ENCODE measurements around the gene RBMS3.
"Not testable (repeated sequence)": the region's sequence is repeated elsewhere in the genome, so short reads cannot be mapped to it uniquely, and the experiment has no call there.

Gene RBMS3

DNA sequence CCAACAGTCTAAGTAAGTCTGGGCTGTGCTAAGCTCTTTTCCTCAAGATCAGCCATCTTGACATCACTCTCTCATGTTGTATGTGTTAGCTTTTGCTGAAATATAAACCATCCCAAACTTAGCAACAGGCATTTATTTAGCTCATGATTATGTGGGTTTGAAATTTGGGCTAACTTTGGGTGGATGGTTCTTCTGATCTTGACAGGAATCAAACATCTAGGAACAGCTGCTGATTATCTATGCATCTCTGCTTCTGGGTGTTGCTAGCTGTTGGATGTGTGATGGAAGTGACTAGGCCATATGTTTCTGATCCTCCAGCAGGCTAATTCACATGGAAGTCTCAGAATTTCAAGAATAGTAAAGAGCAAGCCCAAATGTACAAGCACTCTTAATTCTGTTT, 710.3 kb downstream of the RBMS3 start:
- no peak for DNase-seq

DNA sequence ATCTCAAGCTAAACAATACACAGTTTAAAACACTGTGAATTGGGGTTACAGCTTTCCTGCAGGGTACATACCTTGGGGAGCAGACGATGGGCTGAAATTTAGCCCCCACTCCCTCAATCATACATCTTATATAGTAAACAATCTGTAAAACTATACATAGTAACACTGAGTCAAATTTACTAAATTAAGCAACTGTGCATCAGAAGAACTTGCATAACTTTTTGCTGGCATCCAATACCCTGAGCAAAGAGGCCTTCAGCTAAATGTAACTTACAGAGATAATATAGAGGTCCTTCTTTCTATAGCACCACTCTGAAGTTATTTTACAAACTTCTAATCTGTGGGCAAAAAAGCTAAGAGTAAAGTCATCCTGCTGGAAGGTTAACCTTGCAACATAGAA, 721.9 kb downstream of the RBMS3 start:
- no peak for DNase-seq

DNA sequence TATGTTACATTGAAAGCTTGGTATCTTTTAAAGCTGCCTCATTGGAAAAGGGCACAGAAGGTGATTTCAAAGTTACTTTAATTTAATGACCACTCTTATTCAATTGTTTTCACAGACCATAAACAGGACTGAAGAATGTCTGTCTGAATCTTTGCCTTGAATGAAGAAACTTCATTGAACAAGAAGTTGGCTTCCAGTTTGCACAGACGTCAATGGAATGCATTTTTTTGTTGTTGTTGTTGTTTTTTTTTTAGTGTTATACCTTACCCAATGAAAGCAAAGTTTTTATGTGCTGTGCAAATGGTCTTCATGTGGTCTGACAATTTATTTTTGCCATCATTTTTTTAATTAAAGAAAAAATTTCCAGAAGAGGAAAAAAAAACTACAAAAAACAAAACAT, 722.9 kb downstream of the RBMS3 start:
- no peak for DNase-seq

DNA sequence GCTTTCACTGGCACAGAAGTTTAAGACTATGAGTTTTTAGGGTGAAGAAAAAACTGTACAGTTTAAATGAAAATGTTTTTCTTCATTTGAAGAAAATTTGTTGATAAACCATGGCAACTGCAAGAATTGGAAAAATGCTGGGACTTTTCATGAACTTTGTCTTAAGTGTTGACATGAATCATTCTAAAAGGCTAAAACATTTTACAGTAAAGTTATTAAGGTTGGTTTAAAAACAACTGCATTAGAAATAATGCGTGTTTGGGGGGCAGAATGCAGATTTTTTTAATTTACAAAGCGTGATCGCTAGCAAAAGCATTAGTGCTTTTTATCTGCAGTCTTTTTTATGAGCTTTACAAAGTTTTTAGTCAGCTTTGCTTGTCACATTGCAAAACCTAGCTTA, 723.6 kb downstream of the RBMS3 start:
- DNase-seq: no peak

DNA sequence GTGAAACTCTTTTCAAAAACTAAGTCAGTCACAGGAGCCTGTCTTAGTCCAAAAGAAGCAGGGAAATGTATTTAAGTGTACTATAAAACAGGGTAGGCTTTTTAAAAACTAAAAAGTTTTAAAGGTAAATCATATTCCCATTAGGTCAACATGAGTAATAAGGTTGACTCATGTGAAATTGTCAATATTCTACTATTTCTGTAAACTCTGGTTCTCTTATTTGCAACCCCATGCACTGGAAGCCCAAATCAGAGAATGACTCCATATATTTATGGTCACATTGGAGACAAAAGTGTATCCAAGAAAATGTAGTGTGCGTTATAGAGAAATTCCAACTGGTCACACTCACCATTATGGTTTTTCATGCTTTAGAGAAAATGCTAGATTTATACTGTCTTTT, 725.2 kb downstream of the RBMS3 start:
- DNase-seq: no peak

DNA sequence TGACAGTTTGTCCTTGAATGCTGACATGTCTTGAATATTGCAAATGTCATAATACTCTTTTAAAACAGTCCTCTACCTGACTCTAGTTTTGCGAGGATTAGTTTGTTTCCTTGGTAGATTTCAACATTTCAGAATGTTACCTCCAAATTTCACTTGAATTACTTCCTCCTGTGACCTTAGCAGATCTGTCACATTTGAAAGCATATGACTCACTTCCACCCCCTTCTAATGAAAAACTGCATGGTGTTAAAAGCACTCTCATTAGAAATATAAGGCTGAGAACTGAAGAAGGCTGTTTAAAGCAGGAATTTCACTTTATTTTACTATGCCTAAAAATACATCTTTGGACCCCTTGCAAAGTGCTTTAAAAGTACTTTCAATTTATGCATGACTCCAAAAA, 726.8 kb downstream of the RBMS3 start:
- DNase-seq: no peak

DNA sequence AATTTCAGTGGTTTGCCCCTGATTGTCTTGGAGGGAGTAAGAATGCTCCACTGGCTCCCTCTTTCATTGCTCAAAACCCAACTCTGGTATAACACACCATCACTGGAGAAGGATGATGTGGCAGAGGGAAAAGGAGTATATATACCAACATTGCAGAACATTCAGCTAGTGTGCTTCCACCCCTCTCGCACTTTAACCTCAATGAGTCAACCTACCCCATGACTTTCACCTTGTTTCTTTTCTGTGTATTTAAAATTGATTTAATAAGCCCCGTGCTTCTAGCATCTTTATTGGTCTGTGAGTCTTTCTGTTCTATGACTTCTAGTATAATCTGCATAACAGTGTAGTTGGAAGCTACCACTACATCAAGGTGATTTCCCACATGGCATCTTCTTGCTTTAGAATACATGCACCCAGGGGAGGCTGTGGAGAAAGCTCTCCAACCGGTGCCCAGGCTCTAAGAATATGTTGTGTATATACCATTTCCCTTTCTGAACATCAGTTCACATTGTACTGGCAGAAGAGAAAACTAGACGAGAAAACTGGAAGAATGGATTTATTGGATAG, 730.4 kb downstream of the RBMS3 start:
- DNase-seq: no peak

DNA sequence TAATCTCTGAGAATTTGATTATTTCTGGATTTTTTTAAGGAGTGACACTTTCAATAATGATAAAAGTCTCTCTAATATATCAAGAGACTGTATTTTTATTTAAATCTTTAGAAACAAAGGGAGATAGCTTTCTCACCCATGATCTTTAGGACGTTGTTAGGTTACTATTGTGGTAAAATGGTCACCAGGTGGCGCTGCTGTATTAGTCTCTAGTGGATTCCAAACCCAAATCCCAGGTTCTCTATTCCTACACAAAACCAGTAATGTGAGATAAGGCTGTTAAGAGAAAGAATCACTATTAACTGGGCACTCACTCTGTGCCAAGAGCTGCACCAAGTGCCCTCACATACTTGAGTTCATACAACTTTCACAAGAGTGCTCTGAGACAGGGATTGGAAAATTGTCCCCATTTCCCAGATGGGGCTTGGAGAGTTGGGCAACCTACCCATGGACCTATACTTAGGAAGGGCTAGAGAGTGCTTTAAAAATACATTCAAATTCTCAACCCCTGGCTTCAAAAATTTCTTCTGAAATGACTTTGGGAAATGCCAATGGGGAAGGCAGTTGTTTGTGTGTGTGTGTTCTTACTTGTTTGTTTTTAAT, 732.2 kb downstream of the RBMS3 start:
- DNase-seq: no peak

DNA sequence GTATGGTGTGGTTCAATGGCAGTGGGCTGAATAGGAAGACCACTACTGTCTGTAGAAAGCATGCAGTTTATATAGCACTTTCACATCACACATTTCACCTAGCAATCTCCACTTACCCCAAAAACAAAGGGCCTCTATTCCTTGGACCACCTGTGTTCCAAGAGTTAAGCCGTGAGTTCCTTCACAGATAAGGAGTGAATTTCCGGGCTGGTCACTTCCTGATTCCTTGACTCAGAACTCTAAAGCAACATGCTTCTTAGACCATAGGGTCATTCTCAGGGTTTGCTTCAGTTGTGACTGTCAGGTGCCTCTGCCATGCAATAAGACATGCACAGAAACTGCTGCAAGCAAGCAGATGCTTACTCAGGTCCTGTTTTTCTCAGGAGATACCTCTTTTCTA, 737.0 kb downstream of the RBMS3 start:
- no peak for DNase-seq

DNA sequence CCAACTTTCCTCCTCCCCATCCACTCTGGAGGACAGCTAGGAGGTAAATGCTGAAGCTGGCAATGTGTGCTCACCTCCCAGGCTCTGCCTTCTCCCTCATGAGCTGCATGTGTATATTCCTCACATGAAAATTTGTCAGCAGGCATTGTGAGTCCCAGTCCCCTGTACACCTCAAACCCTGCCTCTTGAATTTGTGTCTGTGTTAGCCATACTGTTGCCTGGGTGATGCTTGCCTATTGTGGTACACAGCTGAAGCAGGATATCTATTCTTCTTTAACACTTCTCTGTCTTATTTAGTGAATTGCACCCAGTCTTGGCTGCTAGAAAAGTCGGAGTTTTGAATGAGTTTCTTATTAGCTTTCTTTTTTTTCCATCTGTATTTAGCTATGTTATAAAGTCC, 739.5 kb downstream of the RBMS3 start:
- no peak for DNase-seq

DNA sequence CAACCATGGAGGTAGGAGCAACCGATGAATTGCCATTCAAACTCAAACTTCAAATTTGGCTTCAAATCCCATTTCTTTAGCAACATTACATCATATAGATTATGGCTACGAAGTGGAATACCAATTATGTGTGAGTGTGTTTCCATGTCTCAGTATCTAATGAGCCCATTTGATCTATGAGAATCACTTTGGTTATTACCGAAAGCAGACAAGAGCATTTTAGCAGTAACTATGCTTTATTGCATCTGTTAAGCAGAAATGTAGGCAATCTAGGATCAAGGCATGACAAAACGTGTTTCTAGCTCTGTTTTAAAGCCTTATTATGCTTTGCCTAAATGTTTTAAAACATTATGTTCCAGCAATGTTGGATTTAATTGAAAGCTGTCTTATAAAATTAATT, 743.6 kb downstream of the RBMS3 start:
- no peak for DNase-seq

DNA sequence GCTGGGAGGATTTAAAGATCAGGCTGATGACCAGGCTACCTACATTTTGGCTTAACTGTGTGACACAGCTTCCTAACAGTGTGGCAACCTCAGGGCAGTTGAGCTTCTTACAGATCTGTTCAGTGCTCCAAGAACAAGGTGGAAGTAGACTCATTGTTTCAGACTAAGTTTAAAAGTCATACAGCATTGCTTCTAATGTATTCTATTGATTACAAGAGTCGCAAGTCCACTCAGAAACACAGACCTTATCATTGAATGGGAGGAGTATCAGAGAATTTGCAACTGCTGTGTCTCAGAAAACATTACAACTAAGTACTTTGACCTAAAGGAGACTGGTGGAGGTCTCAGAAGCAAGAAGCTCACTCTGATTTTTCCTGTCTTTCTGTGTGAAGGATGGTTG, 746.0 kb downstream of the RBMS3 start:
- DNase-seq: no peak

DNA sequence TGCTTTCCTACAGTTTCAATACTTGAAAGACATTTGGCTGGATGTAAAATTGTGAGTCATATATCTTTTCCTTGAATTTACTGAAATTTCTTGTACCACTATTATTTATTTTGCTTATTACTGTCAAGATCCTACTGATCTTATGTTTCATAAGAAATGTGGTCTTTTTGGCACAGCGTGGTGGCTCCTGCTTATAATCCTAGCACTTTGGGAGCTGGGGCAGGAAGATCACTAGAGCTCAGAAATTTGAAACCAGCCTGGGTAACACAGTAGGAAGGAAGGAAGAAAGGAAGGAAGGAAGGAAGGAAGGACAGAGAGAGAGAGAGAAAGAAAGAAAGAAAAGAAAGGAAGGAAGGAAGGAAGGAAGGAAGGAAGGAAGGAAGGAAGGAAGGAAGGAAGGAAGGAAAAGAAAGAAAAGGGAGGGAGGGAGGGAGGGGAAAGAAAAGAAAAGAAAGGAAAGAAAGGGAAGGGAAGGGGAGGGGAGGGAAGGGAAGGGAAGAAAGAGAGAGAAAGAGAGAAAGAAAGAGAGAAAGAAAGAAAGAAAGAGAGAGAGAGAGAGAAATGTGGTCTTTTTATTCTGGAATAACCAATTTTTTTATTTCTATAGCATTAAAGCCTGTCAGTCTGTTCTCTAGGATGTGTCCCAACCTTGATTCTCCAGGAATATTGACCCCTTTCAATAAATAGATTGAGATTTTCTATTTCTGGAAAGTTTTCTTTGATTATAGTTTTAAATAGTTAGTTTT, 753.5 kb downstream of the RBMS3 start:
- DNase-seq: no peak

DNA sequence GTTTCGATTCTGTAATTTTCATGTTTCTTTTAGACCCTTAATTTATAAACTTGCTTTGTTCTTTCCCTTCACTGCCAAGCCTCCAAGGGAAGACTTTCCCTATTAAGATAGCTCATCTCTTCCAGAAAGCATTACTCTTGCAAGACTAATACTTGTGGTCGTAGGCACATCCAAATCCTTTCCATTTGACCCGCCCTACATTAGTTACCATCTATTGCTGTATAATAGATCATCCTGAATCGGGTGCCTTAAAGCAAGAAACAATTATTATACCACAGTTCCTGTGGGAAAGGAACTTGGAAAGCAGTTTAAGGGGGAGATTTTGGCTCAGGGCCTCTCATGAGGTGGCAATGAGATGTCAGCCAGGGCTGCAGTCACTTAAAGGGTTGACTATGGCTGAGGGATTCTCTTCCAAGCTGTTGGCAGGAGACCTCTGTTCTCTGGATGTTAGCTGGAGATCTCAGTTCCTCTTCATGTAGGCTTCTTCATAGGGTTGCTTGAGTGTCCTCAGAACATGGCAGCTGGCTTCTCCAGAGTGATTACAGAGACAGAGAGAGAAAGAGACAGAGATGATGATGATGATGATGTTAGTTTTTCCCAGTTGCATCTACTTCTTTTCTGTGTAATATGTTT, 755.2 kb downstream of the RBMS3 start:
- no peak for DNase-seq

DNA sequence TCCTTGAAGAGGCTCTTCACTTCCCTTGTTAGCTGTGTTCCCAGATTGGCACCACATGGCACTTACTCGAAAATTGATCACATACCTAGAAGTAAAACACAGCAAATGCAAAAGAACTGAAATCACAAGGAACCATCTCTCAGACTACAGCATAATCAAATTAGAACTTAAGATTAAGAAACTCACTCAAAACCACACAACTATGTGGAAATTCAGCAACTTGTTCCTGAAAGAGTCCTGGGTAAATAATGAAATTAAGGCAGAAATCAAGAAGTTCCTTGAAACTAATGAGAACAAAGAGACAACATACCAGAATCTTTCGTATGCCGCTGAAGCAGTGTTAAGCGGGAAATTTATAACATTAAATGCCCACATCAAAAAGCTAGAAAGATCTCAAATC, 759.3 kb downstream of the RBMS3 start:
- DNase-seq: no peak

DNA sequence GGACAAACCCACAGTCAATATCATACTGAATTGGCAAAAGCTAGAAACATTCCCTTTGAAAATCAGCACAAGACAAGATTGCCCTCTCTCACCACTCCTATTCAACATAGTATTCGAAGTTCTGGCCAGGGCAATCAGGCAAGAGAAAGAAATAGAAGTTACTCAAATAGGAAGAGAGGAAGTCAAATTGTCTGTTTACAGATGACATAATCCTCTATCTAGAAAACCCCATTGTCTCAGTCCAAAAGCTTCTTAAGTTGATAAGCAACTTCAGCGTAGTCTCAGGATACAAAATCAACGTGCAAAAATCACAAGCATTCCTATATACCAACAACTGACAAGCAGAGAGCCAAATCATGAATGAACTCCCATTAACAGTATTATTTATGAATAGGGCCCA, 760.6 kb downstream of the RBMS3 start:
- DNase-seq: not testable (repeated sequence)

DNA sequence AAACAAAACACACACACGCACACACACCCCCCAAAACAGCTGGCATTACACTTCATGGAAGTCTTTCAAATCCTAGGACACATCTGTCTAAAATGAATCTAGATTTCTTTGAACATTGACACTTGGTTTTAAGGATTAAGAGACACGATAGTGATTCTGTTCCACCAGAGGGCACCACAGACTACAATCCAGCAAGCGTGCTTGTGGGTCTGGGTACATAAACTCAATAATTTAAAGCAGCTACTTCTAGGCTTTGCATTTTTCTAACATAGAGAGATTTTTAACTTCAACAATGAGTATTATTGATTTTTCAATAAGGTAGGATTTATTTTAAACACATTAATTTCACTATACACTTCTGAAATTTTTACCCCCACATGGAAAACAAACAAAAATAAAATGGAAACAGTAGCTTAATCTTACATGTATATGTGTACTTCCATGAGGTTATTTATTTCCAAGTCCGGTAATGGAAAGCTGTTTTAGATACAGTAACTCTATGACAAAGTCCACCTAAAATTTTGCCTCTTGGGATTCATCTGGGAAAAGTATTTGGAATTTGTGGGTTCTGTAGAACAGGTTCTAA, 761.5 kb downstream of the RBMS3 start:
- no peak for DNase-seq

DNA sequence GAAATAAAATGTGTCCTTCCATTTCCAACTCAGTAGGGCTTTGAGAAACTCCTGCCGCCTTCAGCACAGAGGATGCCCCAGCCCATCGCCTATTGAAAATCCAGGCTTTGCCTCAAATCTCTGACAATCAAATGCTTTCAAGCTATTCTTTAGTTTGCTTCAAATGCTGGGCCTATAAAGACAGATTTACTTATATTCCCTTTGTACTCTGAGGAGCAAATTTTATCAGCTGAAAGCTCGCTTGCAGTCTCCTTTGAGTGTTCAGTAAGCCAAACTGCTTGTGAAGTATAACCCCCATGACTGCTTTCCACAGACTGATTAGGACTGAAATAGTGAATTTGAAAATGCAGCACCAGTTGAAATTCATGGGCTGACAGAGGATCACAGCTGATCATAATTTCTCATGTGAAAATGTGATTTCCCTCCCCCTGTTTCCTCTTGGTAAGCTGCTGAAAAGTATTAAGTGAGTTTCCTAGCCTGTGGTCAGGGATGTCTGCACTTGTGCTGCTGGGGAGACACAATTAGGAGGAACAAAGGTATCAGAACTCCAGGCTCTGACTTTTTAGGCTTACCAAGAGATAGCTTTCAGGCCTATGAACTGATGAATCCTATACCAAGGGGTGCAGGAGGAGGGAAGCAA, 762.2 kb downstream of the RBMS3 start:
- no peak for DNase-seq

DNA sequence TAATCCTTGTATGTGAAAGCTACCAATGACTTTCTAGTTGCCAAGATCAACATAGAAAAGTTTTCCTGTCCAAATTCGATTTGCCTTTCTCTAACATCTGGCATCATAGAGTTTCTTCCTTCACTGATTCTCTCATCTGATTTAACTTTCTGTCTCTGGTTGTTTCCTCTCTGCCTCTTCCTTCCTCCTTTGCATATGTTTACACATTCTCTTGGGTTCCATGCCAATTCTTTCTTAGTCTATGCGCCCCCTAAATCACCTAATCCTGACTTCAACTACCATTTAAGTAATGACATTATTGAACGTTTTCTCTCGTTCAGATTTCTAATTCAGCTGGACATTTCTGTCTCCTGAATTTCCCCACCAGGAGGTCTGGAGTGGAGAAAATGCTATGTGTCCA, 763.6 kb downstream of the RBMS3 start:
- no peak for DNase-seq

DNA sequence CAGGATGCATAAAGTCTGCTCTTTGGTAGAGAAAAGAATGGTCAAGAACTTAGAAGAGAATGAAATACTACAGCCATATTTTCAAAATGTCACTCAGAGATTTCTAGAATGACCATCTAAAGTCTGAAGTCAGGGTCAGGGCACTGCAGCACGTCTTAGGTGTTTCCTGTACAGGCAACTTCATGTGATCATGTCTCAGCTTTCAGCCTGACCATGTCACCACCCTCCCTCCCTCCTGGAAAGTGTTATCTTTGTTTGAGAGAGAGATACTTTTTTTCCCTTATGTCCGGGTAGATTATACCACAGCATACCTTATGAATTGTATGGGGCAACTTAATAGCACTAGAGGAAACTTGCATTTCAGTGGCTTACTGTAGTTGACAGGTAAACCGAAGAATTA, 767.6 kb downstream of the RBMS3 start:
- no peak for DNase-seq

DNA sequence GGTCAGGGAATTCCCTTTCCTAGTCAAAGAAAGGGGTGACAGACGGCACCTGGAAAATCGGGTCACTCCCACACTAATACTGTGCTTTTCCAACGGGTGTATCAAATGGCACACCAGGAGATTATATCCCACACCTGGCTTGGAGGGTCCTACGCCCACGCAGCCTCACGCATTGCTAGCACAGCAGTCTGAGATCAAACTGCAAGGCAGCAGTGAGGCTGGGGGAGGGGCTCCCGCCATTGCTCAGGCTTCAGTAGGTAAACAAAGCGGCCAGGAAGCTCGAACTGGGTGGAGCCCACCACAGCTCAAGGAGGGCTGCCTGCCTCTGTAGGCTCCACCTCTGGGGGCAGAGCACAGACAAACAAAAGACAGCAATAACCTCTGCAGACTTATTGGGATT, 769.2 kb downstream of the RBMS3 start:
- not testable (repeated sequence) for DNase-seq

DNA sequence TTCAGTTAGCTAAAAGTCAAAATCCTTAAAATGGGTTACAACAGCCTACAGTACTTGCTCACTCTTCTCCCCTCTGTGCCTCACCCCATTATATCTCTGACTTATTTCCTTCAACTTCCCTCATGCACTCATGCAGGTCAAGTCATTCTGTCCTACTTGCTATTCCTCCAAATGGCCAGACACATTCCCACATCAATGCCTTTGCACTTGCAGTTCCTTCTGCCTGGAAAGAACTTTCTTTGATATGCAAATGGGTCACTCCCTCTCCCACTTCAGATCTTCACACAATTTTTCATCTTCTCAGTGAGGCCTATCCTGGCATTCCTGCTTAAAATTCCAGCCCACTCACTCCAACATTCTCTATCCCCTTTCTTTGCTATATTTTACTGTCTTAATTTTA, 778.4 kb downstream of the RBMS3 start:
- DNase-seq: no peak
